HepG2 (cell line): Measurements from ENCODE around the gene TBC1D5. TPM values are rescaled to one million over a fixed set of nuclear protein-coding genes. Genes with fewer than 3 reads are reported as not detected.

ENCODE experiments used
- ATAC-seq: fragments of 200-7000 bp; cut with Tn5 transposase; 3 replicates; pipeline ENCODE4 v1.9.1; 2020; ENCODE audit warnings: mild to moderate bottlenecking, moderate library complexity
- BruUV-seq: library from RNA; stranded (reverse); fragments of 400-500 nt; replicated peaks from 2 replicates; lab custom pipeline; 2021; lab: Mats Ljungman, UMichigan
- CTCF ChIA-PET: fragments of 300-600 bp; formaldehyde crosslinking; extraction: SDS; loops from one replicate; lab custom pipeline; 2021; ENCODE audit warnings: low total read pairs, inconsistent platforms, low intra/inter-chr PET ratio; lab: Yijun Ruan, JAX
- POLR2A ChIA-PET: fragments of 350-600 bp; sonication (Branson Sonifier 250); formaldehyde crosslinking; loops from one replicate; lab custom pipeline; 2020; ENCODE audit warnings: antibody characterized with exemption, inconsistent platforms; lab: Yijun Ruan, JAX
- DNase-seq: peaks from one replicate; pipeline ENCODE4 v3.0.0-alpha.2; 2015; ENCODE audit warnings: low spot score
- FAIRE-seq: peaks from 3 replicates; lab custom pipeline; 2011; peaks lifted over from hg19 to GRCh38; lab: Jason Lieb, UNC
- H2AFZ ChIP-seq: one replicate; pipeline ENCODE4 v1.6.1; 2011; ENCODE audit warnings: low read length, inconsistent platforms
- H3K27ac ChIP-seq: fragments of 300-600 bp; 3 replicates; pipeline ENCODE4 v1.8.0; 2011; ENCODE audit warnings: mixed run types, mild to moderate bottlenecking, mixed read lengths, low read length, inconsistent platforms; ENCODE audit not compliant: insufficient read depth; ENCODE audit errors: extremely low read length
- H3K27me3 ChIP-seq, 2 experiments: fragments of 200-600 bp in 1 of 2; 2 replicates in 1 of 2; 3 replicates in 1 of 2; pipeline versions ENCODE4 v1.6.0 to v1.8.0; 2011; ENCODE audit warnings: low read length in 2 of 2, mild to moderate bottlenecking in 2 of 2, moderate library complexity in 2 of 2, inconsistent platforms in 1 of 2; ENCODE audit not compliant: insufficient read depth in 2 of 2, control insufficient read depth in 1 of 2
- H3K36me3 ChIP-seq, 2 experiments: fragments of 200-600 bp in 1 of 2; replicated peaks in 1 of 2; 2 replicates in 1 of 2; 3 replicates in 1 of 2; pipeline versions ENCODE4 v1.5.1 to v1.8.0; 2011; ENCODE audit warnings: low read length in 2 of 2, inconsistent platforms in 1 of 2; ENCODE audit not compliant: insufficient read depth in 2 of 2, control insufficient read depth in 1 of 2
- H3K4me1 ChIP-seq: 2 replicates; pipeline ENCODE4 v1.5.1; 2012; ENCODE audit warnings: low read length, inconsistent platforms; ENCODE audit not compliant: insufficient read depth
- H3K4me2 ChIP-seq: 2 replicates; pipeline ENCODE4 v1.6.0; 2011; ENCODE audit warnings: low read depth, low read length, inconsistent platforms
- H3K4me3 ChIP-seq, 3 experiments: fragments of 200-600 bp in 1 of 3; sonication (generic), shearing (Covaris generic) in 1 of 3; replicated peaks in 1 of 3; 2 replicates each; pipeline ENCODE4 v1.5.1; 2011 to 2016; ENCODE audit warnings: low read length in 3 of 3, inconsistent platforms in 2 of 3, low read depth in 2 of 3, mild to moderate bottlenecking in 2 of 3, control low read depth in 1 of 3, mixed read lengths in 1 of 3; ENCODE audit not compliant: insufficient read depth in 1 of 3
- H3K79me2 ChIP-seq: one replicate; pipeline ENCODE4 v1.6.1; 2011; ENCODE audit warnings: low read length, inconsistent platforms; ENCODE audit not compliant: insufficient read depth
- H3K9ac ChIP-seq: 2 replicates; pipeline ENCODE4 v1.6.0; 2011; ENCODE audit warnings: mild to moderate bottlenecking, low read depth, low read length, inconsistent platforms; ENCODE audit not compliant: insufficient read depth
- H3K9me3 ChIP-seq: 2 replicates; pipeline ENCODE4 v1.5.1; 2012; ENCODE audit warnings: mild to moderate bottlenecking, low read length
- H4K20me1 ChIP-seq: 2 replicates; pipeline ENCODE4 v1.6.0; 2011; ENCODE audit warnings: inconsistent platforms, mild to moderate bottlenecking, low read length, moderate library complexity; ENCODE audit not compliant: insufficient read depth
- ISX ChIP-seq: sonication (generic); formaldehyde crosslinking; conservative IDR thresholded peaks from 2 replicates; pipeline ENCODE4 v1.5.0; 2020; ENCODE audit warnings: missing genetic modification reagents
- PHB2 ChIP-seq: fragments of 450-650 bp; IDR thresholded peaks from 2 replicates; pipeline ENCODE4 v1.6.1; 2018; ENCODE audit not compliant: partially characterized antibody
- PHF5A ChIP-seq: IDR thresholded peaks from one replicate; pipeline ENCODE4 v1.6.1; 2018; ENCODE audit warnings: low read depth, missing genetic modification reagents; ENCODE audit not compliant: unreplicated experiment
- RXRA ChIP-seq: sonication (generic); formaldehyde crosslinking; IDR thresholded peaks from 2 replicates; pipeline ENCODE4 v1.5.1; 2020; ENCODE audit warnings: missing genetic modification reagents
- SYNCRIP ChIP-seq: fragments of 200-400 bp; formaldehyde crosslinking; IDR thresholded peaks from 2 replicates; pipeline ENCODE4 v1.6.1; 2018; ENCODE audit warnings: mild to moderate bottlenecking, low read depth, low read length; ENCODE audit not compliant: insufficient read depth
- THYN1 ChIP-seq: sonication (generic); formaldehyde crosslinking; IDR thresholded peaks from 2 replicates; pipeline ENCODE4 v1.8.1; 2023; ENCODE audit warnings: low read depth, mild to moderate bottlenecking, moderate library complexity, missing genetic modification reagents, borderline replicate concordance
- ZFP90 ChIP-seq: sonication (generic); formaldehyde crosslinking; IDR thresholded peaks from 2 replicates; pipeline ENCODE4 v1.8.0; 2022; ENCODE audit warnings: missing genetic modification reagents, mild to moderate bottlenecking, inconsistent platforms, borderline replicate concordance
- ZNF17 ChIP-seq: sonication (generic); formaldehyde crosslinking; IDR thresholded peaks from 2 replicates; pipeline ENCODE4 v1.5.0; 2020; ENCODE audit warnings: mild to moderate bottlenecking, missing genetic modification reagents
- ZNF569 ChIP-seq: sonication (generic); formaldehyde crosslinking; IDR thresholded peaks from 2 replicates; pipeline ENCODE4 v1.5.0; 2020; ENCODE audit warnings: mild to moderate bottlenecking, missing genetic modification reagents, moderate library complexity, borderline replicate concordance
- ZNF839 ChIP-seq: sonication (generic); formaldehyde crosslinking; IDR thresholded peaks from 2 replicates; pipeline ENCODE4 v1.4.0; 2020; ENCODE audit warnings: missing genetic modification reagents, mild to moderate bottlenecking, borderline replicate concordance
- WGBS: methylation state at CpG from one replicate; pipeline ENCODE4 v1.1.6; 2017; ENCODE audit warnings: low lambda C conversion rate; 5-methylcytosine and 5-hydroxymethylcytosine counted together
- in situ Hi-C: cut with HindIII; loops from 2 replicates; pipeline ENCODE4 v1.10.0; 2017; ENCODE audit warnings: low pct_unique_long_range_greater_than_20kb; ENCODE audit not compliant: extremely low pct_ligation_motif_present
- intact Hi-C: fragments of 100-400 bp; cut with micrococcal nuclease; formaldehyde crosslinking; loops from one replicate; pipeline ENCODE4 v1.10.0; 2022; ENCODE audit not compliant: unreplicated experiment
- polyA plus RNA-seq, 8 experiments: library from polyadenylated mRNA; depleted of rRNA in 3 of 8; stranded (reverse) in 7 of 8; unstranded in 1 of 8; fragments of >200 nt; fragmentation: Illumina TruSeq in 4 of 8; extraction: Trizol in 4 of 8; gene quantifications; 2 replicates each; pipeline versions ENCODE4 v1.2.1 to v1.2.3, GENCODE V29; 2011 to 2016; ENCODE audit warnings: low read depth in 4 of 8, missing spikeins in 1 of 8, mixed read lengths in 1 of 8; ENCODE audit not compliant: insufficient read depth in 1 of 8
- total RNA-seq, 5 experiments: library from RNA; depleted of rRNA; stranded (reverse); fragments of >200 nt; fragmentation: Illumina TruSeq; extraction: Trizol; gene quantifications; 2 replicates each; pipeline ENCODE4 v1.2.3, GENCODE V29; 2016; ENCODE audit warnings: low read depth in 1 of 5
- TF ChIP-seq, protein P1 (sequence below): sonication (generic); formaldehyde crosslinking; IDR thresholded peaks from 2 replicates; pipeline ENCODE4 v1.5.0; 2020; ENCODE audit warnings: mild to moderate bottlenecking, missing genetic modification reagents
- TF ChIP-seq, protein P2 (sequence below): sonication (generic); formaldehyde crosslinking; IDR thresholded peaks from 2 replicates; pipeline ENCODE4 v1.5.0; 2020; ENCODE audit warnings: mild to moderate bottlenecking, missing genetic modification reagents
- TF ChIP-seq, protein P3 (sequence below): sonication (generic); formaldehyde crosslinking; IDR thresholded peaks from 2 replicates; pipeline ENCODE4 v1.5.1; 2020; ENCODE audit warnings: missing genetic modification reagents, mild to moderate bottlenecking, borderline replicate concordance
- TF ChIP-seq, protein P4 (sequence below): sonication (generic); formaldehyde crosslinking; IDR thresholded peaks from 2 replicates; pipeline ENCODE4 v1.4.0; 2020; ENCODE audit warnings: low read depth, missing genetic modification reagents

TBC1D5 gene
- total and polyA plus RNA-seq, 2 of the 13 experiments (the other 11 are each of a cell fraction or from before 2014, with no cell fraction given) = 19.2 to 33.3 TPM

DNA sequence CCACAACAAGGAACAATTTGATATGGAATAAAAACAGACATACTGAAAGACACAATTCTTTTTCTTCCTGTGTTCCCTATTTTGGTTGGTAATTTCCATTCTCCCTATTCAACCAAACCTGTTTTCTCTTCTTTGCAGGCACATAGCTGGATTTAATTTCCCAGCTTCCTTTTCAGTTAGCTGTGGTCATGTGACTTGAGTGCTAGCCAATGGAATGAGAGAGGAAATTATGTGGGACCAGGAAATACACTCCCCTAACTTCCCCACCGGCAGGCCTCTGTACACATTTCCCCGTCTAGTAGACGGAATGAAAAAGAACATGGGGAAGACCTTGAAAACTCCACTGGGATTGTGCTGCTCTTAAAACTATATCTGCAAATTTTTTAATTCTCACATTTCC lies 351.6 kb downstream of the TBC1D5 start:
- intact Hi-C loops (no loop called here), in situ Hi-C loops (no loop called here)
- DNase-seq = no peak
- Histone ChIP-seq H3K27me3 (no peaks in the 10 kb centered on the region), H3K27ac (no peak overlapping the region), H3K4me3 (no peak overlapping the region), H3K36me3 (no peaks in the 10 kb centered on the region), H4K20me1 (no peaks in the 10 kb centered on the region), H3K9ac (no peak overlapping the region), H3K79me2 (no peaks in the 10 kb centered on the region), H3K9me3 (no peaks in the 10 kb centered on the region), H3K4me2 (no peak overlapping the region), H2AFZ (no peak overlapping the region), H3K4me1 (0 out of 2 replicates have a peak, but pooled peaks cover under 1% of the 10 kb centered on the region)
- BruUV-seq = no TSS peak
- CTCF ChIA-PET = no interaction called here
- POLR2A ChIA-PET = no interaction called here
- no peak for ATAC-seq
- no peak for TF ChIP-seq THYN1 (CRISPR knock-in tag)
- no peak for TF ChIP-seq ISX (CRISPR knock-in tag)
- no peak for TF ChIP-seq RXRA (CRISPR knock-in tag)
- TF ChIP-seq ZNF569 (CRISPR knock-in tag) = no peak
- TF ChIP-seq, protein P1, sequence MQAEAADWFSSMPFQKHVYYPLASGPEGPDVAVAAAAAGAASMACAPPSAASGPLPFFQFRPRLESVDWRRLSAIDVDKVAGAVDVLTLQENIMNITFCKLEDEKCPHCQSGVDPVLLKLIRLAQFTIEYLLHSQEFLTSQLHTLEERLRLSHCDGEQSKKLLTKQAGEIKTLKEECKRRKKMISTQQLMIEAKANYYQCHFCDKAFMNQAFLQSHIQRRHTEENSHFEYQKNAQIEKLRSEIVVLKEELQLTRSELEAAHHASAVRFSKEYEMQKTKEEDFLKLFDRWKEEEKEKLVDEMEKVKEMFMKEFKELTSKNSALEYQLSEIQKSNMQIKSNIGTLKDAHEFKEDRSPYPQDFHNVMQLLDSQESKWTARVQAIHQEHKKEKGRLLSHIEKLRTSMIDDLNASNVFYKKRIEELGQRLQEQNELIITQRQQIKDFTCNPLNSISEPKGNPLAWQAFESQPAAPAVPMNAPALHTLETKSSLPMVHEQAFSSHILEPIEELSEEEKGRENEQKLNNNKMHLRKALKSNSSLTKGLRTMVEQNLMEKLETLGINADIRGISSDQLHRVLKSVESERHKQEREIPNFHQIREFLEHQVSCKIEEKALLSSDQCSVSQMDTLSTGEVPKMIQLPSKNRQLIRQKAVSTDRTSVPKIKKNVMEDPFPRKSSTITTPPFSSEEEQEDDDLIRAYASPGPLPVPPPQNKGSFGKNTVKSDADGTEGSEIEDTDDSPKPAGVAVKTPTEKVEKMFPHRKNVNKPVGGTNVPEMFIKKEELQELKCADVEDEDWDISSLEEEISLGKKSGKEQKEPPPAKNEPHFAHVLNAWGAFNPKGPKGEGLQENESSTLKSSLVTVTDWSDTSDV = no peak
- no peak for TF ChIP-seq SYNCRIP
- TF ChIP-seq ZFP90 = no peak
- TF ChIP-seq, protein P2, sequence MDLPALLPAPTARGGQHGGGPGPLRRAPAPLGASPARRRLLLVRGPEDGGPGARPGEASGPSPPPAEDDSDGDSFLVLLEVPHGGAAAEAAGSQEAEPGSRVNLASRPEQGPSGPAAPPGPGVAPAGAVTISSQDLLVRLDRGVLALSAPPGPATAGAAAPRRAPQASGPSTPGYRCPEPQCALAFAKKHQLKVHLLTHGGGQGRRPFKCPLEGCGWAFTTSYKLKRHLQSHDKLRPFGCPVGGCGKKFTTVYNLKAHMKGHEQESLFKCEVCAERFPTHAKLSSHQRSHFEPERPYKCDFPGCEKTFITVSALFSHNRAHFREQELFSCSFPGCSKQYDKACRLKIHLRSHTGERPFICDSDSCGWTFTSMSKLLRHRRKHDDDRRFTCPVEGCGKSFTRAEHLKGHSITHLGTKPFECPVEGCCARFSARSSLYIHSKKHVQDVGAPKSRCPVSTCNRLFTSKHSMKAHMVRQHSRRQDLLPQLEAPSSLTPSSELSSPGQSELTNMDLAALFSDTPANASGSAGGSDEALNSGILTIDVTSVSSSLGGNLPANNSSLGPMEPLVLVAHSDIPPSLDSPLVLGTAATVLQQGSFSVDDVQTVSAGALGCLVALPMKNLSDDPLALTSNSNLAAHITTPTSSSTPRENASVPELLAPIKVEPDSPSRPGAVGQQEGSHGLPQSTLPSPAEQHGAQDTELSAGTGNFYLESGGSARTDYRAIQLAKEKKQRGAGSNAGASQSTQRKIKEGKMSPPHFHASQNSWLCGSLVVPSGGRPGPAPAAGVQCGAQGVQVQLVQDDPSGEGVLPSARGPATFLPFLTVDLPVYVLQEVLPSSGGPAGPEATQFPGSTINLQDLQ = no peak
- TF ChIP-seq ZNF17 = no peak
- no peak for TF ChIP-seq ZNF839 (CRISPR knock-in tag)
- TF ChIP-seq, protein P3, sequence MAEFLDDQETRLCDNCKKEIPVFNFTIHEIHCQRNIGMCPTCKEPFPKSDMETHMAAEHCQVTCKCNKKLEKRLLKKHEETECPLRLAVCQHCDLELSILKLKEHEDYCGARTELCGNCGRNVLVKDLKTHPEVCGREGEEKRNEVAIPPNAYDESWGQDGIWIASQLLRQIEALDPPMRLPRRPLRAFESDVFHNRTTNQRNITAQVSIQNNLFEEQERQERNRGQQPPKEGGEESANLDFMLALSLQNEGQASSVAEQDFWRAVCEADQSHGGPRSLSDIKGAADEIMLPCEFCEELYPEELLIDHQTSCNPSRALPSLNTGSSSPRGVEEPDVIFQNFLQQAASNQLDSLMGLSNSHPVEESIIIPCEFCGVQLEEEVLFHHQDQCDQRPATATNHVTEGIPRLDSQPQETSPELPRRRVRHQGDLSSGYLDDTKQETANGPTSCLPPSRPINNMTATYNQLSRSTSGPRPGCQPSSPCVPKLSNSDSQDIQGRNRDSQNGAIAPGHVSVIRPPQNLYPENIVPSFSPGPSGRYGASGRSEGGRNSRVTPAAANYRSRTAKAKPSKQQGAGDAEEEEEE (CRISPR knock-in tag) = no peak
- TF ChIP-seq, protein P4, sequence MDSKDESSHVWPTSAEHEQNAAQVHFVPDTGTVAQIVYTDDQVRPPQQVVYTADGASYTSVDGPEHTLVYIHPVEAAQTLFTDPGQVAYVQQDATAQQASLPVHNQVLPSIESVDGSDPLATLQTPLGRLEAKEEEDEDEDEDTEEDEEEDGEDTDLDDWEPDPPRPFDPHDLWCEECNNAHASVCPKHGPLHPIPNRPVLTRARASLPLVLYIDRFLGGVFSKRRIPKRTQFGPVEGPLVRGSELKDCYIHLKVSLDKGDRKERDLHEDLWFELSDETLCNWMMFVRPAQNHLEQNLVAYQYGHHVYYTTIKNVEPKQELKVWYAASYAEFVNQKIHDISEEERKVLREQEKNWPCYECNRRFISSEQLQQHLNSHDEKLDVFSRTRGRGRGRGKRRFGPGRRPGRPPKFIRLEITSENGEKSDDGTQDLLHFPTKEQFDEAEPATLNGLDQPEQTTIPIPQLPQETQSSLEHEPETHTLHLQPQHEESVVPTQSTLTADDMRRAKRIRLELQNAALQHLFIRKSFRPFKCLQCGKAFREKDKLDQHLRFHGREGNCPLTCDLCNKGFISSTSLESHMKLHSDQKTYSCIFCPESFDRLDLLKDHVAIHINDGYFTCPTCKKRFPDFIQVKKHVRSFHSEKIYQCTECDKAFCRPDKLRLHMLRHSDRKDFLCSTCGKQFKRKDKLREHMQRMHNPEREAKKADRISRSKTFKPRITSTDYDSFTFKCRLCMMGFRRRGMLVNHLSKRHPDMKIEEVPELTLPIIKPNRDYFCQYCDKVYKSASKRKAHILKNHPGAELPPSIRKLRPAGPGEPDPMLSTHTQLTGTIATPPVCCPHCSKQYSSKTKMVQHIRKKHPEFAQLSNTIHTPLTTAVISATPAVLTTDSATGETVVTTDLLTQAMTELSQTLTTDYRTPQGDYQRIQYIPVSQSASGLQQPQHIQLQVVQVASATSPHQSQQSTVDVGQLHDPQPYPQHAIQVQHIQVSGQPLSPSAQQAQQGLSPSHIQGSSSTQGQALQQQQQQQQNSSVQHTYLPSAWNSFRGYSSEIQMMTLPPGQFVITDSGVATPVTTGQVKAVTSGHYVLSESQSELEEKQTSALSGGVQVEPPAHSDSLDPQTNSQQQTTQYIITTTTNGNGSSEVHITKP (CRISPR knock-in tag) = no peak
- TF ChIP-seq PHF5A (CRISPR knock-in tag) = no peak
- no peak for TF ChIP-seq PHB2
- 96% methylated on average over 3 of the region's 3 CpGs for WGBS
- FAIRE-seq = no peak
